Peyer's patch (tissue), 4 donors: ENCODE measurements around the gene FANCE.

Source experiments
- CTCF ChIP-seq, 6 experiments: fragments of 450-650 bp in 4 of 6; fragments of 200-600 bp in 2 of 6; sonication (generic) in 1 of 6; IDR thresholded peaks; one replicate each; pipeline ENCODE4 v1.5.1; 2017 to 2019; ENCODE audit warnings: antibody characterized with exemption in 6 of 6, mild to moderate bottlenecking in 3 of 6, moderate library complexity in 1 of 6
- POLR2A ChIP-seq, 2 donors: fragments of 450-650 bp; IDR thresholded peaks; one replicate each; pipeline ENCODE4 v1.5.1; 2017; ENCODE audit warnings: antibody characterized with exemption in 2 of 2, mild to moderate bottlenecking in 2 of 2, moderate library complexity in 2 of 2

- TF ChIP-seq POLR2A (IDR thresholded peaks at IDR 0.05) (no peak), CTCF (IDR thresholded peaks at IDR 0.05) (peak in 4 of 6 experiments; percentile 42 to 77 (median 74))
Measured at GRCh38 chr6:35415065-35415891, 36.9 kb upstream of the FANCE start.
